ENCODE measurements around the gene TMEM14A. TPM values are rescaled to one million over a fixed set of nuclear protein-coding genes. Genes with fewer than 3 reads are reported as not detected.

Gene TMEM14A
- total RNA-seq, 2 donors from 2014 or later = 12.1 to 18.1 TPM

Other genes starting within 250 kb of the TMEM14A start
- 1 to 10 TPM; 3.2 to 3.8 TPM for gene TRAM2, start 94.1 kb upstream of the TMEM14A start, total RNA-seq
- gene GSTA2, start 92.4 kb downstream of the TMEM14A start, total RNA-seq = not detected
- gene GSTA1, start 132.7 kb downstream of the TMEM14A start, total RNA-seq = not detected
- not detected for gene GSTA5, start 169.7 kb downstream of the TMEM14A start, total RNA-seq
- not detected for gene GSTA3, start 238.6 kb downstream of the TMEM14A start, total RNA-seq